Prostate gland (tissue), 2 donors: ENCODE measurements around the gene FBXL17. TPM values are rescaled to one million over a fixed set of nuclear protein-coding genes. Genes with fewer than 3 reads are reported as not detected.

Source experiments
- DNase-seq: peaks from one replicate; pipeline ENCODE4 v3.0.0-alpha.2; 2019; ENCODE audit warnings: low spot score
- H3K27ac ChIP-seq, 2 donors: fragments of 200-600 bp; sonication (generic); 2 replicates each; pipeline ENCODE4 v1.5.1; 2017 to 2019
- H3K27me3 ChIP-seq: fragments of 200-600 bp; sonication (generic); replicated peaks from 2 replicates; pipeline ENCODE4 v1.5.1; 2019; ENCODE audit not compliant: insufficient read depth
- H3K36me3 ChIP-seq, 2 donors: fragments of 200-600 bp; sonication (generic); 1 replicate in 1 of 2; 2 replicates in 1 of 2; pipeline versions ENCODE4 v1.5.1 to v1.8.1; 2017 to 2019
- H3K4me1 ChIP-seq: fragments of 200-600 bp; sonication (generic); replicated peaks from 2 replicates; pipeline ENCODE4 v1.5.1; 2019
- H3K4me3 ChIP-seq, 2 donors: fragments of 200-600 bp; sonication (generic); 2 replicates each; pipeline ENCODE4 v1.5.1; 2017 to 2019
- H3K9me3 ChIP-seq: fragments of 200-600 bp; sonication (generic); 2 replicates; pipeline ENCODE4 v1.5.1; 2017
- POLR2A ChIP-seq: fragments of 450-650 bp; IDR thresholded peaks from one replicate; pipeline ENCODE4 v1.6.1; 2016; ENCODE audit warnings: antibody characterized with exemption, mild to moderate bottlenecking
- POLR2AphosphoS5 ChIP-seq: sonication (generic); formaldehyde crosslinking; IDR thresholded peaks from one replicate; pipeline ENCODE4 v1.6.1; 2017; ENCODE audit warnings: antibody characterized with exemption
- WGBS: methylation state at CpG from one replicate; pipeline ENCODE4 v1.1.5; 2018; 5-methylcytosine and 5-hydroxymethylcytosine counted together
- intact Hi-C: fragments of 100-400 bp; cut with DNase I; formaldehyde crosslinking; loops from one replicate; pipeline ENCODE4 v1.14.2; 2022
- small RNA-seq, 2 donors: library from RNA; depleted of rRNA; stranded (forward); fragments of <200 nt; gene quantifications; one replicate each; pipeline ENCODE3, GENCODE V24; 2016
- total RNA-seq, 2 donors: library from RNA; depleted of rRNA; stranded (reverse); fragments of >200 nt; gene quantifications; one replicate each; pipeline ENCODE4 v1.1.0, GENCODE V29; 2016
- TF ChIP-seq, protein P1 (sequence below), 4 experiments: fragments of 200-600 bp in 2 of 4; fragments of 450-650 bp in 2 of 4; sonication (generic) in 2 of 4; IDR thresholded peaks; 1 replicate in 3 of 4; 2 replicates in 1 of 4; pipeline ENCODE4 v1.5.1; 2016 to 2019; ENCODE audit warnings: antibody characterized with exemption in 4 of 4, mild to moderate bottlenecking in 2 of 4, moderate library complexity in 2 of 4

The FBXL17 gene
- total RNA-seq, 2 donors from 2014 or later: 14.8 to 30.4 TPM

DNA sequence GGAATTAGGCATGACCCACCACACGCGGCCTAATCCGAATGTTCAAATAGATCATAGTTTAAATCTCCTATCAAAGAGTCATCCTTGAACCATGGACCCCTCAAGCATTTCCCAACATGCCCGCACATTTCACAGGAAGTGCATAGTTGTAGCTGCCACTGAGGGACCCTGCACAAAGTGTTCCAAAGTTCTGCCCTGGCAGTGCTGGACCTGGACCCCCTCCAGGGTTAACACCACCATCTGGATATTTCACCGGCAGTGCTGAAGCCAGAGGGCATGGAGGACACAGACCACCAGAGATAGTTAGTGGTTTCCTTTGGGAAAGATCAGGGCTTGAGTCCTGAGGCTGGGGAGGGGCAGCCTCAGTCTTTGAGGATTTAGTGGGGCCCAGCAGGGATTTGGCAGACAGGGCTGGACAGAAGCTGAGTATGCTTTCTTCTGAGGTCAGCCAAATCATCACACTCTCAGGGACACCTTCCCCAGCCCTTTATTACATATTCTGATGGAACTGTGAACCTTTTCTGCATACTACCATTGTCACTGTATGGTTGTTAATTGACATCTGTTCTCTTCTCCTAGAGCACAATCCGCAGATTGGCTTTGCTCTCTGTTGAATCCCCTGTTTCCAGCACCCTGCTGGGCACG is 567.6 kb downstream of the FBXL17 start:
- 90% methylated on average over 7 of the region's 7 CpGs for WGBS
- DNase-seq: no peak
- no peaks in the 10 kb centered on the region for H3K36me3 ChIP-seq
- H3K27ac ChIP-seq: no peak overlapping the region
- no peak overlapping the region for H3K4me3 ChIP-seq
- no peak for TF ChIP-seq POLR2AphosphoS5
- TF ChIP-seq POLR2A: no peak
- TF ChIP-seq, protein P1, sequence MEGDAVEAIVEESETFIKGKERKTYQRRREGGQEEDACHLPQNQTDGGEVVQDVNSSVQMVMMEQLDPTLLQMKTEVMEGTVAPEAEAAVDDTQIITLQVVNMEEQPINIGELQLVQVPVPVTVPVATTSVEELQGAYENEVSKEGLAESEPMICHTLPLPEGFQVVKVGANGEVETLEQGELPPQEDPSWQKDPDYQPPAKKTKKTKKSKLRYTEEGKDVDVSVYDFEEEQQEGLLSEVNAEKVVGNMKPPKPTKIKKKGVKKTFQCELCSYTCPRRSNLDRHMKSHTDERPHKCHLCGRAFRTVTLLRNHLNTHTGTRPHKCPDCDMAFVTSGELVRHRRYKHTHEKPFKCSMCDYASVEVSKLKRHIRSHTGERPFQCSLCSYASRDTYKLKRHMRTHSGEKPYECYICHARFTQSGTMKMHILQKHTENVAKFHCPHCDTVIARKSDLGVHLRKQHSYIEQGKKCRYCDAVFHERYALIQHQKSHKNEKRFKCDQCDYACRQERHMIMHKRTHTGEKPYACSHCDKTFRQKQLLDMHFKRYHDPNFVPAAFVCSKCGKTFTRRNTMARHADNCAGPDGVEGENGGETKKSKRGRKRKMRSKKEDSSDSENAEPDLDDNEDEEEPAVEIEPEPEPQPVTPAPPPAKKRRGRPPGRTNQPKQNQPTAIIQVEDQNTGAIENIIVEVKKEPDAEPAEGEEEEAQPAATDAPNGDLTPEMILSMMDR (IDR thresholded peaks at IDR 0.05): no peak
- intact Hi-C loops: no loop called here
- no peaks in the 10 kb centered on the region for H3K9me3 ChIP-seq
- H3K4me1 ChIP-seq: no peaks in the 10 kb centered on the region
- H3K27me3 ChIP-seq: no peaks in the 10 kb centered on the region

DNA sequence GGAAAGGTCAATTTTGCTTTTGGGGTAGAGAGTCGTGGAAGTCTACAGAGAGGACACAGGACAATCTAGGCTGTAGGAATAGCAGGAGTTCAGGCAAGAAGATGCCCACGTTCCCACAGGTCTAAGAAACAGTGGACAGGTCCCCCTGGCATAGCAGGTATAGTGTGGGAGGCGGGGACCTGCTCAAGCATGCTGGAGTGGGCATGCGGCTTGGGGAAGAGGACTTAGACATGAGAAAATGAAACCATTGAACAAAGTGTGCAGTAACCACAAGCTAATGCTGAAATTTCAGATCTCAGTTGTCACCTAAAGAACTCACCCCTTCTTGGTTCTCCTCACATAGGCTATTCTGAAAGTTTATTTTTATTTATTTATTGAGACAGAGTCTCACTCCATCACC is 568.3 kb downstream of the FBXL17 start:
- intact Hi-C loops: no loop called here
- no peaks in the 10 kb centered on the region for H3K9me3 ChIP-seq
- WGBS: 88% methylated on average over 4 of the region's 4 CpGs
- no peak overlapping the region for H3K27ac ChIP-seq
- H3K27me3 ChIP-seq: no peaks in the 10 kb centered on the region
- no peaks in the 10 kb centered on the region for H3K4me1 ChIP-seq
- no peak overlapping the region for H3K4me3 ChIP-seq
- TF ChIP-seq POLR2A (no peak), POLR2AphosphoS5 (no peak)
- TF ChIP-seq, protein P1 (IDR thresholded peaks at IDR 0.05): no peak
- no peaks in the 10 kb centered on the region for H3K36me3 ChIP-seq
- no peak for DNase-seq

DNA sequence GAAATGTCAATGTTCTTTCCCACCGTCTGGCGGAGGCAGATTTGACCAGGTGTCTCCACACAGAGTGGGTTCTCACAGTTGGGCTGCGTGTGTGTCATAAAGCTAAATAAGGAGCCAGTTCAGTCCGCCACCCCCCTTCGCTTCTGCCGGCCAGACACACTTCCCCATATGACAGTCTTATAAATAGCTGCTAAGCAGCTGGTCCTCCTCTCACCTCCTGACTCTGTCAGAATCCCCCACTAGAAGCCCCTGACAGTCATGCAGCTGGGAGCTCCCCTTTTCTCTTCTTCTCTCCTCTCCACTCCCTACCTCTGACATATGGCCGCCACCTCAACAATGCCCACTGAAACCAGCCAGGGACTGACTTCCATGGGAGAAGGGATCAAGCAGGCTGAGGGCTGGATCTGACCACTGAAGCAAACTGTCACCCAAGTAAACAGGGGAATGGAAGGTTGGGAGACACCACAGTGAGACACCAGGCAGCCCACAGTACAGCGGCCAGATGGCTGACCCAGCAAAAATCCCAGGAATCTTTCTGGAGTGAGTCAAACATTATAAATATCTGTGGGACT is 569.2 kb downstream of the FBXL17 start:
- H3K4me3 ChIP-seq: no peak overlapping the region
- intact Hi-C loops: no loop called here
- H3K4me1 ChIP-seq: no peaks in the 10 kb centered on the region
- H3K27me3 ChIP-seq: no peaks in the 10 kb centered on the region
- no peaks in the 10 kb centered on the region for H3K36me3 ChIP-seq
- no peak for TF ChIP-seq POLR2AphosphoS5
- no peak for TF ChIP-seq POLR2A
- TF ChIP-seq, protein P1 (IDR thresholded peaks at IDR 0.05): no peak
- WGBS: 88% methylated on average over 8 of the region's 8 CpGs
- no peaks in the 10 kb centered on the region for H3K9me3 ChIP-seq
- no peak overlapping the region for H3K27ac ChIP-seq
- DNase-seq: no peak

GRCh38 chr5:107809201-107810034 is 572.5 kb downstream of the FBXL17 start:
- Histone ChIP-seq H3K4me3 (no peak overlapping the region), H3K9me3 (no peaks in the 10 kb centered on the region), H3K27ac (no peak overlapping the region), H3K36me3 (no peaks in the 10 kb centered on the region), H3K27me3 (no peaks in the 10 kb centered on the region), H3K4me1 (no peaks in the 10 kb centered on the region)
- TF ChIP-seq POLR2A (no peak), POLR2AphosphoS5 (no peak)
- no peak for DNase-seq
- 73% methylated on average over 4 of the region's 4 CpGs for WGBS
- intact Hi-C loops: no loop called here

Small RNA genes lying within 50 kb of the gene (small RNA-seq; reads per million reads assigned to genes)
- 0 reads per million in 2 donors for gene RN7SKP122
